ENCODE data around the gene PPP5C.
A peak's percentile ranks its signal among the peaks of the same experiment; 100 is the strongest.
"Not testable (repeated sequence)": the region's sequence is repeated elsewhere in the genome, so short reads cannot be mapped to it uniquely, and the experiment has no call there.

The PPP5C gene

DNA sequence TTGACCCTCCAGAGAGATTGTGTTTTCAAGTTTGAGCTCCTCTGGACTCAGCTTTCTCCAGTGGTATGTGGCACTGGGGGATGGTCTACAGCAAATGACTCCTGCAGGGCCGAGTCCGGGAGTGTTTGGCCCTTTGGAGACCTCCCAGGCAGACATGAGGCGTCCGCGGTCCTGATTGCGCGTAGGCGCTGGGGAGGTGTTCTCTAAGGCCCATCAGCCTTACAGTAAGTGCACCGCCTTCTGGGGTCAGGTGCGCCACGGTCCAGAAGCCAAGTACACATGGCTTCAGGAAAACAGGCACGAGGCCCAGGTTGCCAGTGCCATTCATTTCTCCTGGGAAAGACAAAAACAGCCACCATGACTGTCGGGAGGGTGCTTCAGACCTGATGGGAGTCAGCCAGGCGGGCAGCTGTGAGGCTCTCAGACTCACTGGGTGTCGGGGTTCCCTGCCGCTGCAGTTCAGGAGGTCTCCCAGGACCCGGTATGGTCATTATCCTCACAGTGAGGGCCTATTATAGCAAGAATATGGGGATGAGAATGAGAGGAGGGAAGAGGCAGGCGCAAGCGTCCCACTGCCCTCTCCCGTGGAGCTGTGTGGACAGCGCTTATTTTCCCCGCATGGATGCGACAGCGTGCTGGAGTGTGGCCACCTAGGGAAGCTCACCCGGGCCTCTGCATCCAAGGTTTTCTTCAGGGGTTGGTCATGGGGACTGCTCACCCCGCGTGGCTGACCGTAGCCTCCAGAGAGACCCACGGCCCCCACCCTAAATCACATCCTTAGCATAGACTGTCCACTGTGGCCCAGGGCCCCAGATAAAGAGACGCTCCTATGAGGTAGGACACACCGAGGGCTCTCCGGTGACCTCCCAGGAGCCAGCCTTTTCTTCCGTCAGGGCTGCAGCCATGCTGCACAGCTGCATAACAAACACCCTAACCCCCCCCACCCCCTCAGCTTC, 44.7 kb downstream of the PPP5C start:
- no peak for DNase-seq
- TF ChIP-seq POLR2A (IDR thresholded peaks at IDR 0.05; ENCODE audit: low read length), result no peak

DNA sequence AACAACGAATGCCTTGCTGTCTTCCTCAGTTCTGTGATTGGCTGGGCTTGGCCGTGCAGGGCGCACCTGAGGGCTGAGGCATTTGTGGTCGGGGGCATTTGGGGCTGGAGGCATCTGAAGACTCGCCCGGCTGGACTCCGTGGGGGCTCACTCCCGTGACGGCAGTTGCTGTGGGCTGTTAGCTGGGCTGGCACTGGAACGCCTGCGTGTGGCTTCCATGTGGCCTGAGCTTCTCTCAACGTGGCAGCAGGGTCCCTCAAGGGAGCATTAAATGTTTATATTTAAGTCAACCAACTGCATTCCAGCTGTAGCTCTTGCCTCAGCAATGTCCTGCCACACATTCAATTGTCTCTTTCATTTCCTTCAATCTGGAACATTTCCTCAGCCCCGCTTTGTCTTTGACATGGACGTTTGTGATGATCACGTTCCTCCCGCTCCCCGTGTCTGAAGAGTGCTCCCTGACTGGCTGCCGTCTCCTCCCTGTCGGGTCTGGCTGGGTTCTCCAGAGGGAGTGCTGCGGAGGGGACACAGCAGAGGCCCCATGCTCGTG, 45.4 kb downstream of the PPP5C start:
- DNase-seq, result no peak
- TF ChIP-seq GATA1 (IDR thresholded peaks at IDR 0.05; ENCODE audit: low read depth, low read length) (no peak), POLR2A (IDR thresholded peaks at IDR 0.05; ENCODE audit: low read length) (no peak)

DNA sequence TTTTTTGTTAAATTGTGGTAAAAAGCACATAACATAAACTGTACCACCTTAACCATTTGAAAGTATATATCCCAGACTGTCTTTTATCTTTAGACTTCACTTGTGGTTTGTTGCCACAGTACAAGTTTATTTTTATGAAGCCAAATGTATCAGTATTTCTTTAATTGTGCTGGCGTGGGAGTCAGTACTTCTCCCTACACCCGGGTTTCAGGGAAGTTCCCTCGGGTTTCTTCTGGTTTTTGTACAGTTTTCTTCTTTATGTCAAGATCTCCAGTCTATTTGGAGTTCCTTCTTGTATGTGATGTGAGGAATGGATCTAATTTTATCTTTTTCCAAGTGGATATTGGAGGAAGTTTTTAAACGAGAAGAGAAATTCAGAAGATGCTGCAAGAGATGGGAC, 46.0 kb downstream of the PPP5C start:
- no peak for DNase-seq
- no peak for TF ChIP-seq GATA1 (IDR thresholded peaks at IDR 0.05; ENCODE audit: low read depth, low read length)
- TF ChIP-seq POLR2A (IDR thresholded peaks at IDR 0.05; ENCODE audit: low read length), result no peak

DNA sequence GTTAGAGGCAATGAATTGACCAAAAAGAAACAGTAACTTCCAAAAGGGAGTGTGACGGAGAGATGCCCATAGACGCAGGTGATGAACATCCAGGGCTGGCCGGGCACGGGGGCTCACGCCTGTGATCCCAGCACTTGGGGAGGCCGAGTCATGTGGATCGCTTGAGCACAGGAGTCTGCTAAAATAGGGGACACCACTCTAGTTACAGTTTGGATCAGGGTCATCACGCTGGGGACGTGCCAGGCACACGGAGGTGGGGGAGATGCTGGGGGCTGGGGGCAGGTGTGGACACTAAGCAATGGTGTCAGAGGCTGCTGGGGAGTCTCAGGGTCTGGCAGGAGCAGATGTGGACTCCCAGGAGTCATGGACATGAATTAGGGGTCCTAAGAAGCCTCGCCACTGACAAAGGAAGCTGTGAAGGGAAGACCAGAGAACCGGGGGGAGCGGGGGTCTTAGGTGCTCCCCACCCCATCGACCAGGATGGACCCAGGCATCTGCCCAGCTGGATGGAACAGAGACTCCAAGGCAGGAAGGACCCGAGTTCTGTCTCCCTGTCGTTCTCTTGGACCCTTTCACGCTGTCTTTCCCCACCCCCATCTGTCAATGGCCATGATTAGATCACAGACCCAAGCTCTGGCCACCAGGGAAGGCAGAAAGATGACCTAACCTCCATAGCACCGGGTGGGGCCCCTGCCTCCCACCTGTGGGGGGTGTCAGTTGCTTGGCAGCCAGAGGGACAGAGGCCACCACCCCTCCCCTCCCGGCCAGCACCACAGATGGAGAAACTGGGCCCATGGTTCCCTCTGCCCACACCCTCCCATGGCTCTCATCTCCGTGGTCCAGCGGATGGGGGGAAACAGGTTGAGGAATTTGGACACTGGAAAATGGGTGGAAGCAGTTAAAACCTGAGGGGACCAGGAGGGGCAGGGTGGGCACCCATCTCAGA, 46.8 kb downstream of the PPP5C start:
- TF ChIP-seq POLR2A (IDR thresholded peaks at IDR 0.05; ENCODE audit: low read length), result no peak
- TF ChIP-seq GATA1 (IDR thresholded peaks at IDR 0.05; ENCODE audit: low read depth, low read length), result no peak
- DNase-seq, result no peak

DNA sequence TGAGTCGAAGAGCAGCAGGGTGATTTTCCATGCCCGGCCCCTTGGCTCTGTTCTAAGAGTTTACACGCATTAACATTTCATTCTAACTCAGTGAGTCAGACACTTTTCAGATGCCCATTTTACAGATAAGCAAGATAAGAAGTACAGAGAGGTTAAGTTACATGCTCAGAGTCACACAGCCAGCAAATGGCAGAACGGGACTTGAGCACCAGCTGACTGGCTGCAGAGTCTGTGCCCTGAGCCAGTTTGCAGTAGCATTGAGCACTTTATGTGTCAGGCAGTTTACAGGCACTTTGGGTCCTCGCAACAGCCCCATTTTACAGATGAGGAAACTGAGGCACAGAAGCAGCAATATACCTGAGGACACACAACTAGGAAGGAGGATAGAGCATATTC, 47.5 kb downstream of the PPP5C start:
- TF ChIP-seq GATA1 (IDR thresholded peaks at IDR 0.05; ENCODE audit: low read depth, low read length), result no peak
- no peak for TF ChIP-seq POLR2A (IDR thresholded peaks at IDR 0.05; ENCODE audit: low read length)
- DNase-seq, result no peak

DNA sequence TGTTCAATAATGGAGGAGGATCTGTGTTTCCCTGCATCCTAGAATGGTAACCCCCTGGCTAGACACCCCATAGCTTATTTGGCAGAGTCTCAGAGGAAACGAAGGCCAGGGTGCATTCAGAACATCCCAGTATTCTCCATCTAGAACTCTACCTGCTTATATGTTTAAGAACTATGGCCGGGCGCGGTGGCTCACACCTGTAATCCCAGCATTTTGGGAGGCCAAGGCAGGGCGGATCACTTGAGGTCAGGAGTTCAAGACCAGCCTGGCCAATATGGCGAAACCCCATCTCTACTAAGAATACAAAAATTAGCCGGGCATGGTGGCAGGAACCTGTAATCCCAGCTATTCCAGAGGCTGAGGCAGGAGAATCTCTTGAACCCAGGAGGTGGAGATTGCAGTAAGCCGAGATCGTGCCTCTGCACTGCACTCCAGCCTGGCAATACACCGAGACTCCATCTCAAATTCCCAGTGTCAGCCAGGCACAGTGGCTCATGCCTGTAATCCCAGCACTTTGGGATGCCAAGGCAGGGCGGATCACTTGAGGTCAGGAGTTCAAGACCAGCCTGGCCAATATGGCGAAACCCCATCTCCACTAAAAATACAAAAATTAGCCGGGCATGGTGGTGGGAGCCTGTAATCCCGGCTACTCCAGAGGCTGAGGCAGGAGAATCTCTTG, 51.1 kb downstream of the PPP5C start:
- not testable (repeated sequence) for DNase-seq

DNA sequence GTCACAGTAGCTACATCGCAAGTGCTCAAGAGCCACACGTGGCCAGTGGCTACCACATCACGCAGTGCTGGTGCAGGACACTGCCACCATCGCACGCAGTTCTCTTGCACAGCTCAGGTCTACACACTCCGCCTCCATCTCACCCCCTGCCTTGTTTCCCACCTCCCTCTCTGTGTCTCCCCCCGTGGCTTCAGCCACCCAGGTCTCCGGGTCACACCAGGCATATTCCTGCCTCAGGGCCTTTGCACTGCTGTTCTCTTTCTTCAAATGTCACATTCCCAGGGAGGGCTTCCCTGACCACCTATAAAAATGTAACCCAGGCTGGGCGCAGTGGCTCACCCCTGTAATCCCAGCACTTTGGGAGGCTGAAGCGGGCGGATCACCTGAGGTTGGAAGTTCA, 55.8 kb downstream of the PPP5C start:
- no peak for TF ChIP-seq GATA1 (IDR thresholded peaks at IDR 0.05; ENCODE audit: low read depth, low read length)
- TF ChIP-seq POLR2A (IDR thresholded peaks at IDR 0.05; ENCODE audit: low read length), result no peak
- no peak for DNase-seq

DNA sequence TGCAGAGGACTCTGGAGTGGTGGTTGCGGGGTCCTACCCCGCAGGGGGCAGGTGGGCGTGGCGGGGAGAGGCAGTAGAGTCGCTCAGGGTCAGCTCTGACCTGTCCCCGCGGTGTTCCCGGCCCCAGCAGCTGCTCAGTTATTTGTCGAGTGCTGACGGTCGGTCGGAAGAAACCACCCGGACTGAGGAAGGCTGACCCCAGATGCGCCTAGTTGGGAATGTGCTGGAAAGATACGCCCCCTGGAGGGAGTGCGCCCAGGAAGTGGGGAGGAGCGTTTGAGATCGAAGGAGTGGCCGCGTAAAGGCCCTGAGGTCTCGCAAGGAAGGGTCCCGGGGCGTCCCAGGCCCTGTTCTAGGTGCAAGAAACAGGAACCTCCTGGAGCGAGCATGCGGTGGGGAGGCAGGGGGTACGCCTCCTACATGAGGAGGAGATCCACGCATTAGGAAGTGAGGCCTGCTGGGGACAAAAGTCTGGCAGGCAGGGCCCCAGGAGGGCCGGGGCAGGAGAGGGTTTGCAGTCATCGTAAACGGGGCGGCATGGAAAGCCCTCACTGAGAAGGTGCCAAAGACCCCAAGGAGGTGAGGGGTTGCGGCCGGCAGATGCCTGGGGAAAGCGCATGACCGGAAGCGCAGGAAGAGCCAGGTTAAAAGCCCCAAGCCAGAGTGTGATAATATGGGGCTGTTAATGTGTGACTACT, 57.3 kb downstream of the PPP5C start:
- no peak for DNase-seq

DNA sequence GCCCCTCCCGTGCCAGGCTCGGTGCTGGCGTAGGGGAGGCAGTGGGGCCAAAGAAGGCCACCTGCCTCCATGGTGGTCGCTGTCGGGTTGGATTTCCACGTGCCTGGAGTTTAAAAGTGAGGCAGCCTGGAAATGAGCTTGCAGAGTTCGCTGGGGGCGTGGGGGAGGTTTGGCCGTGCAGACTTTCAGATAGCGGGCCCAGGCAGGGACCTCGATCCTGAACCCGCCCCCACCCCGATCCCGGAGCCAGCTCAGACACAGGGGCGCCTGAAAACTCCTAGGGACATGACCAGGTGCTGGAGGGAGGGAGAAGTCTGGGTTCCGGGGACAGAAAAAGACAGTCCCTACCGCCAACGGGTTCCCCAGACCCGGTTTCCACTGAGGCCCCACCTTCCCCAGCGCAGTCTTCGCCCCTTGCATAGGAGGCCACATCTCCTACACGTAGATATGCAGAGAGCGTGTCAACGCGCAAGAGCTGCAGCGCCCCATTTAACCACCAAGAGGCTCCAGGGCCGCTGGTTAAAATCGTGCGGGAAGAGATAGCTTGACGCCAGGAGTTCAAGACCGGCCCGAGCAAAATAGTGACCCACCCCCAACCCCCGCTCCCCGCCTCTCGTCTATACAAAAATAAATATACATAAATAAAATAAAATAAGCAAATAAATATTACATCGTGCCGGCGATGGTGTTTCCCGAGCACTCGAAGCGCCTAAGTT, 58.0 kb downstream of the PPP5C start:
- DNase-seq, result peak in 1 of 2 experiments; percentile 36
- TF ChIP-seq POLR2A (IDR thresholded peaks at IDR 0.05; ENCODE audit: low read length) (no peak), GATA1 (IDR thresholded peaks at IDR 0.05; ENCODE audit: low read depth, low read length) (no peak)

More for the DNA sequence above, 57.3 kb downstream of the PPP5C start:
- TF ChIP-seq POLR2A (IDR thresholded peaks at IDR 0.05; ENCODE audit: low read length), result no peak
- TF ChIP-seq GATA1 (IDR thresholded peaks at IDR 0.05; ENCODE audit: low read depth, low read length), result no peak

DNA sequence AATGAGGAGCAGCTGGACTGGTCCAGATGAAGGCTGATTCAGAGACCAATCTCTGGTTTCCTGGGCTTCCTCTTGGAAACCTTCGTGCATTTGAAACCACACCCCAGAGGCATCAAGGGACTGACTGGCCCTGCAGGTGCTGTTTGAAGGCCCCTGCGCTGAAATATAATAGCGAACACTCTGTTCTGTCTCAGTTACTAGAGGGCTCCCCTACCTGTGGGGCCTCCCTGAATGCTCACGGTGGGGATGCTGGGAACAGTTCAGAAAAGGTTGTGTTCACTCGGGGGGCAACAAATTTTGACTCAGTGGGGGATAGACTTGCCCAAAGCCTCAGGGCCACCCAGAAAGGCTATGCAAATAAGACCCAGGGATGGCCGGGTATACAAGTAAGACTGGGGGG, 60.1 kb downstream of the PPP5C start:
- no peak for DNase-seq
- TF ChIP-seq GATA1 (IDR thresholded peaks at IDR 0.05; ENCODE audit: low read depth, low read length) (no peak), POLR2A (IDR thresholded peaks at IDR 0.05; ENCODE audit: low read length) (no peak)

DNA sequence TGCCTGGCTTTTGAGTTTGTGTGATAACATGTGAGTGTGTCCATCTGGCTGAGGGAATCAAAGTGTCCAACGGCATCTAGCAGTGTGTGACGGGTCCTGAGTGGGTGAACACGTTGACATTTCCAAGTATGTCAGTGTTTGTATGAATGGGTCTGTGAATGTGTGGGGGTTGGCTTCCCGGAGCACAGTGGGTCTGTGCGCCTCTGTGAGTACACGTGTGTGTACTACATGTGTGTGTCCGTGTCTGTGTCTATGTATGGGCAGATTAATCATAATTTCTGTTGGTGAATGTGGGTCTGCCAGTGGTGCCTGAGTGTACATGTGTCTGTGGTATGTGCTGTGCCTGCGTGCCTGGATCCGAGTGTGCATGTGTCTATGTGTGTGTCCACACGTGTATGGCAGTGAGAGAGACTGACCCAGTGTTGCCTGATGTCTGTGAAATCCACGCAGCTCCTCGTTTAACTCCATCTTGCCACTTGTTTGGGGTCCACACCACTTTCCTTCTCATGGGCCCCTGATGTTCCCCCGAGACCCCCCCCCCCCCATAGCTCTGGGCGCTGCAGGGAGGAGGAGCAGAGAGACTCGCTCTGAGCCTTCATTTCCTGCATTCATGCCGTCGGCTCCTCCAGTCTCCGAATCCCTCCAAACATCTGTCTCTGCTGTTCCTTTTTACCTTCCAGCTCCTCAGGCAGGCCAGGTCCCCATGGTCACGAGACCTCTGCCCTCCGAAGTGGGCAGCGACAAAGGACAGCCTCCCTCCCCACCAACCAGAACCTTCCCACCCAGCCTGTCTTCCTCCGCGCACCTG, 61.2 kb downstream of the PPP5C start:
- DNase-seq, result no peak
- TF ChIP-seq POLR2A (IDR thresholded peaks at IDR 0.05; ENCODE audit: low read length) (no peak), GATA1 (IDR thresholded peaks at IDR 0.05; ENCODE audit: low read depth, low read length) (no peak)

DNA sequence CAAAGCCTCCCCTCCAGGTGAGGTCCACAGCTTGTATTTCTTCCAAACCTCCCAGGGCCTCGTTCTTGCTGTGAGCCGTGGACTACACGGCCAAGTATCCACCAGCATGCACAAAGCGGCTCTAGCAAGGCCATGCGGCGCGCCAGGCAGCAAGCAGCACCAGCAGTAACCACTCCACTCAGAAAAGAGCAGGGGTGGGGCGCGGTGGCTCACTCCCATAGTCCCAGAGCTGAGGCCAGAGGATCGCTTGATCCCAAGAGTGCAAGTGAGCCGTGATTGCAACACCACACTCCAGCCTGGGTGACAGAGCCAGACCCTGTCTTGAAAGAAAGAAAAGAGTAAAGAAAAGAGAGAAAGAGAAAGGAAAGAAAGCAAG, 61.8 kb downstream of the PPP5C start:
- TF ChIP-seq GATA1 (IDR thresholded peaks at IDR 0.05; ENCODE audit: low read depth, low read length) (no peak), POLR2A (IDR thresholded peaks at IDR 0.05; ENCODE audit: low read length) (no peak)
- no peak for DNase-seq

Data from erythroblast (primary cell).